IPS DF 19.7 (cell line): ENCODE measurements around the gene GNPAT.

Experiments
- DNase-seq: peaks from one replicate; pipeline ENCODE4 v3.0.0-alpha.2; 2013; ENCODE audit warnings: low read depth, low spot score

GNPAT gene

GRCh38 chr1:231213831-231214573 lies 27.0 kb upstream of the GNPAT start:
- DNase-seq: no peak

- DNase-seq: no peak
Observed at GRCh38 chr1:231214918-231215680, 25.9 kb upstream of the GNPAT start.

- DNase-seq: no peak
Observed at GRCh38 chr1:231215681-231216385, 25.2 kb upstream of the GNPAT start.

GRCh38 chr1:231216498-231216897 lies 24.5 kb upstream of the GNPAT start:
- DNase-seq: no peak

- DNase-seq: no peak
Observed at GRCh38 chr1:231217056-231217455, 24.0 kb upstream of the GNPAT start.

- DNase-seq: no peak
Observed at GRCh38 chr1:231218078-231218477, 22.9 kb upstream of the GNPAT start.

- DNase-seq: no peak
Observed at GRCh38 chr1:231219422-231220401, 21.3 kb upstream of the GNPAT start.

GRCh38 chr1:231220801-231221200 lies 20.2 kb upstream of the GNPAT start:
- DNase-seq: no peak

- DNase-seq: no peak
Observed at GRCh38 chr1:231226156-231226555, 14.9 kb upstream of the GNPAT start.

GRCh38 chr1:231231511-231231910 lies 9.5 kb upstream of the GNPAT start:
- DNase-seq: no peak

- DNase-seq: no peak
Observed at GRCh38 chr1:231232870-231233734, 7.9 kb upstream of the GNPAT start.

- no peak for DNase-seq
Observed at GRCh38 chr1:231233735-231234417, 7.1 kb upstream of the GNPAT start.

GRCh38 chr1:231234506-231234905 lies 6.5 kb upstream of the GNPAT start:
- DNase-seq: no peak

GRCh38 chr1:231235526-231236207 lies 5.3 kb upstream of the GNPAT start:
- DNase-seq: no peak

GRCh38 chr1:231236208-231236591 lies 4.8 kb upstream of the GNPAT start:
- no peak for DNase-seq

- no peak for DNase-seq
Observed at GRCh38 chr1:231236938-231237337, 4.1 kb upstream of the GNPAT start.

- no peak for DNase-seq
Observed at GRCh38 chr1:231238298-231238697, 2.7 kb upstream of the GNPAT start.

- DNase-seq: no peak
Observed at GRCh38 chr1:231240531-231240882, 505 bp upstream of the GNPAT start.

GRCh38 chr1:231241750-231242149 lies 738 bp downstream of the GNPAT start:
- no peak for DNase-seq
